ENCODE measurements around the gene PHC2.

The PHC2 gene

DNA sequence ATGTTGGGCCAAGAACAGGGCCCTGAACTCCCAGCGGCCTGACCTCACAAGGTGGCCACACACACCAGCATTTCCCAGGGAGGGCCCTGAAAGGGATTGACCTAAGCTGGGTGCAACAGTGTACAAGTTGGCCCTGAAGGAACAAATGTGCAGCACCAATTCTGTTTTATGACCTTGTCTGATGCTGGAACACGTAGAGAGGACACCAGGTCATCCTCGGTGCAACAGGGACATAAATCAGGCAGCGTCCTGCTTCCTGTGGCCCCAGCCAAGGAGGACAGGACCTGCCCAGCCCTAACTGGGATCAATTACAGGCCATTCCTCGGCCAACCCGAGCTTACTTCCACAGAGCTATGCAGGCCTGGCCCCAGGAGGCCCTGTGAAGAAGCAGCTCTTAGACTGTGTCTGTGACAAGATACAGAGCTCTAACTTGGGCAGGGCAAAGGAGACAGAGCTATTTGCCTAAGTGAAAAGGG is 12.8 kb upstream of the PHC2 start:
- no peaks in the 10 kb centered on the region for H4K20me1 ChIP-seq (ENCODE audit: insufficient read depth, low read length, poor library complexity, severe bottlenecking)
- no peaks in the 10 kb centered on the region for H3K9me2 ChIP-seq (replicated peaks; ENCODE audit: low read depth, low read length)
- no peaks in the 10 kb centered on the region for H3K9me3 ChIP-seq (ENCODE audit: insufficient read depth, low read depth, low read length)
- H3K79me2 ChIP-seq (ENCODE audit: insufficient read depth, low read length): no peaks in the 10 kb centered on the region
- H3K4me3 ChIP-seq (ENCODE audit: low read length, poor library complexity, severe bottlenecking): no peak overlapping the region
- H3K27me3 ChIP-seq (ENCODE audit: insufficient read depth, low read length, poor library complexity, severe bottlenecking): no peaks in the 10 kb centered on the region
- no peaks in the 10 kb centered on the region for H3K4me1 ChIP-seq (ENCODE audit: insufficient read depth, low read length, poor library complexity, severe bottlenecking)
- H3K4me2 ChIP-seq (ENCODE audit: low read depth, low read length, poor library complexity, severe bottlenecking): no peak overlapping the region
- H3K9ac ChIP-seq (ENCODE audit: low read depth, low read length, poor library complexity, severe bottlenecking): no peak overlapping the region
- TF ChIP-seq, protein P1, sequence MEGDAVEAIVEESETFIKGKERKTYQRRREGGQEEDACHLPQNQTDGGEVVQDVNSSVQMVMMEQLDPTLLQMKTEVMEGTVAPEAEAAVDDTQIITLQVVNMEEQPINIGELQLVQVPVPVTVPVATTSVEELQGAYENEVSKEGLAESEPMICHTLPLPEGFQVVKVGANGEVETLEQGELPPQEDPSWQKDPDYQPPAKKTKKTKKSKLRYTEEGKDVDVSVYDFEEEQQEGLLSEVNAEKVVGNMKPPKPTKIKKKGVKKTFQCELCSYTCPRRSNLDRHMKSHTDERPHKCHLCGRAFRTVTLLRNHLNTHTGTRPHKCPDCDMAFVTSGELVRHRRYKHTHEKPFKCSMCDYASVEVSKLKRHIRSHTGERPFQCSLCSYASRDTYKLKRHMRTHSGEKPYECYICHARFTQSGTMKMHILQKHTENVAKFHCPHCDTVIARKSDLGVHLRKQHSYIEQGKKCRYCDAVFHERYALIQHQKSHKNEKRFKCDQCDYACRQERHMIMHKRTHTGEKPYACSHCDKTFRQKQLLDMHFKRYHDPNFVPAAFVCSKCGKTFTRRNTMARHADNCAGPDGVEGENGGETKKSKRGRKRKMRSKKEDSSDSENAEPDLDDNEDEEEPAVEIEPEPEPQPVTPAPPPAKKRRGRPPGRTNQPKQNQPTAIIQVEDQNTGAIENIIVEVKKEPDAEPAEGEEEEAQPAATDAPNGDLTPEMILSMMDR (conservative IDR thresholded peaks at IDR 0.05; ENCODE audit: low read length): no peak
- TF ChIP-seq EZH2phosphoT487 (IDR thresholded peaks at IDR 0.05; ENCODE audit: borderline replicate concordance): no peak
- H3F3A ChIP-seq (ENCODE audit: low read depth): no peaks in the 10 kb centered on the region
- no peaks in the 10 kb centered on the region for H3K36me3 ChIP-seq (ENCODE audit: insufficient read depth, low read length)
- H2AFZ ChIP-seq (ENCODE audit: low read length): no peak overlapping the region

DNA sequence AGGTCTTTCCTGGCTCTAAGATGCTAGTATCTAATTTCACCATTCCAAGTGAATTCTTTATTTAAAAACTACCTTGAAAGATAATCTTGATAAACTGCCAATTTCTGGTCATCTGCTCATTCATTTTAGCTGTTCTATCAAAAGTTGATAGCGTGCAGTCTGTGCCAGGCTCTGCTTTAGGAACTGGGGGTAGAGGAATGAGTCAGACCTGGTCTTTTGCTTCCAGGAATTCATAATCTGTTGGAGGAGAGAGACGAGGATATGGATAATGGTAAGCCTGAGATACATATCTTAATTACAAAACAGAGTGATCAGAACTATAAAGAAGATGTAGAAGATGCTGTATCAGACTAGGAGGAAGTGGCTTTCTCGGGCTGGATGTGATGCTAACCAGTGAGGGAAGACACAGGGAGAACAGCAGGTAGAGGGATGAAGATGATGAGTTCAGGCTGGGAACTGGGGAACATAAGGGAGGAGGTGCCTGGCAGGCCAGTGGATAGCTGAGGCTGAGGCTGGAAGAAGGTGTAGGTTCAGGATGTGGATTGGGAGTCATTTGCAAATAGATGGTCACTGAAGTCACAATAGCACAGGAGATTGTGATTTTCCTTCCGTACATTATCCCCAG is 12.3 kb upstream of the PHC2 start:
- Histone ChIP-seq H3K4me2 (ENCODE audit: low read depth, low read length, poor library complexity, severe bottlenecking) (no peak overlapping the region), H3K9me2 (replicated peaks; ENCODE audit: low read depth, low read length) (no peaks in the 10 kb centered on the region), H3K4me1 (ENCODE audit: insufficient read depth, low read length, poor library complexity, severe bottlenecking) (no peaks in the 10 kb centered on the region), H3K4me3 (ENCODE audit: low read length, poor library complexity, severe bottlenecking) (no peak overlapping the region), H3K79me2 (ENCODE audit: insufficient read depth, low read length) (no peaks in the 10 kb centered on the region), H3K27me3 (ENCODE audit: insufficient read depth, low read length, poor library complexity, severe bottlenecking) (no peaks in the 10 kb centered on the region), H2AFZ (ENCODE audit: low read length) (no peak overlapping the region), H4K20me1 (ENCODE audit: insufficient read depth, low read length, poor library complexity, severe bottlenecking) (no peaks in the 10 kb centered on the region), H3K9me3 (ENCODE audit: insufficient read depth, low read depth, low read length) (no peaks in the 10 kb centered on the region), H3K36me3 (ENCODE audit: insufficient read depth, low read length) (no peaks in the 10 kb centered on the region), H3K9ac (ENCODE audit: low read depth, low read length, poor library complexity, severe bottlenecking) (no peak overlapping the region), H3F3A (ENCODE audit: low read depth) (no peaks in the 10 kb centered on the region)
- TF ChIP-seq, protein P1 (conservative IDR thresholded peaks at IDR 0.05; ENCODE audit: low read length): no peak
- no peak for TF ChIP-seq EZH2phosphoT487 (IDR thresholded peaks at IDR 0.05; ENCODE audit: borderline replicate concordance)

DNA sequence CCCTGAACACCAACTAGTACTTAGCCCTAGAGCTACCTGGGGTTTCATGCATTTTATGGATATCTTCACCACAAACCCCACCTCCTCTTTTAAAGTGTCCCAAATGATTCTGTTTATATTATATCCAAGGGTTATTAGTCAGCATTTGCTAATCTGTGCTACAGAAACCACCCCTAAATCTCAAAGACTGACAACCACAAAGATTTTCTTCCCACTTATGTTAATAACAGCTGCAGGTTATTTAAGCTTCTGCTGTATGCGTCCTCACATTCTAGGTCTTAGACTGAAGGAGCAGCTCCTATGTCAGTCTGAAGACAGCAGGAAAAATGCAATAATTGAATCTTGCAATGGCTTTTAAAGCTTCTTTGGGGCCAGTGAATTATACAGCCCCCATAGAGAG is 11.2 kb upstream of the PHC2 start:
- TF ChIP-seq, protein P1 (conservative IDR thresholded peaks at IDR 0.05; ENCODE audit: low read length): no peak
- no peak for TF ChIP-seq EZH2phosphoT487 (IDR thresholded peaks at IDR 0.05; ENCODE audit: borderline replicate concordance)
- Histone ChIP-seq H3F3A (ENCODE audit: low read depth) (no peaks in the 10 kb centered on the region), H3K9ac (ENCODE audit: low read depth, low read length, poor library complexity, severe bottlenecking) (no peak overlapping the region), H3K9me2 (replicated peaks; ENCODE audit: low read depth, low read length) (no peaks in the 10 kb centered on the region), H3K4me3 (ENCODE audit: low read length, poor library complexity, severe bottlenecking) (no peak overlapping the region), H4K20me1 (ENCODE audit: insufficient read depth, low read length, poor library complexity, severe bottlenecking) (no peaks in the 10 kb centered on the region), H3K4me1 (ENCODE audit: insufficient read depth, low read length, poor library complexity, severe bottlenecking) (no peaks in the 10 kb centered on the region), H3K4me2 (ENCODE audit: low read depth, low read length, poor library complexity, severe bottlenecking) (no peak overlapping the region), H3K9me3 (ENCODE audit: insufficient read depth, low read depth, low read length) (no peaks in the 10 kb centered on the region), H3K36me3 (ENCODE audit: insufficient read depth, low read length) (no peaks in the 10 kb centered on the region), H2AFZ (ENCODE audit: low read length) (no peak overlapping the region), H3K27me3 (ENCODE audit: insufficient read depth, low read length, poor library complexity, severe bottlenecking) (no peaks in the 10 kb centered on the region), H3K79me2 (ENCODE audit: insufficient read depth, low read length) (no peaks in the 10 kb centered on the region)
